IMR-90 (cell line): ENCODE results near the gene JPH4. TPM values are rescaled to one million over a fixed set of nuclear protein-coding genes. Genes with fewer than 3 reads are reported as not detected.
A peak's percentile ranks its signal among the peaks of the same experiment; 100 is the strongest.

ENCODE experiments used
- ATAC-seq: fragments of 200-7000 bp; cut with Tn5 transposase; 2 replicates; pipeline ENCODE4 v1.9.1; 2020; ENCODE audit warnings: low read depth, mild to moderate bottlenecking, moderate library complexity
- BruUV-seq: library from RNA; stranded (reverse); fragments of 400-500 nt; replicated peaks from 2 replicates; lab custom pipeline; 2021; lab: Mats Ljungman, UMichigan
- CTCF ChIA-PET: fragments of 300-600 bp; formaldehyde crosslinking; extraction: SDS; loops from one replicate; lab custom pipeline; 2021; ENCODE audit warnings: antibody characterized with exemption; lab: Yijun Ruan, JAX
- POLR2A ChIA-PET: fragments of 300-600 bp; sonication (Branson Sonifier 250); formaldehyde crosslinking; loops from one replicate; lab custom pipeline; 2022; ENCODE audit warnings: antibody characterized with exemption; ENCODE audit not compliant: unreplicated experiment; lab: Charles Lee
- DNase-seq: peaks from one replicate; pipeline ENCODE4 v3.0.0; 2013
- H2AFZ ChIP-seq: replicated peaks from 2 replicates; pipeline ENCODE3; 2013; ENCODE audit warnings: low read length, mild to moderate bottlenecking; ENCODE audit not compliant: poor library complexity
- H2AK5ac ChIP-seq: 2 replicates; pipeline ENCODE4 v1.6.1; 2013; ENCODE audit warnings: low read depth, low read length, inconsistent platforms
- H2AK9ac ChIP-seq: replicated peaks from 2 replicates; pipeline ENCODE3; 2013; ENCODE audit warnings: mild to moderate bottlenecking, low read depth, low read length, moderate library complexity; ENCODE audit not compliant: poor library complexity
- H2BK120ac ChIP-seq: 2 replicates; pipeline ENCODE4 v1.6.1; 2013; ENCODE audit warnings: low read depth, low read length, inconsistent platforms
- H2BK15ac ChIP-seq: 3 replicates; pipeline ENCODE4 v1.6.1; 2013; ENCODE audit warnings: low read depth, low read length, inconsistent platforms
- H2BK20ac ChIP-seq: 2 replicates; pipeline ENCODE4 v1.6.1; 2013; ENCODE audit warnings: low read depth, mild to moderate bottlenecking, inconsistent platforms, low read length, moderate library complexity
- H2BK5ac ChIP-seq: 2 replicates; pipeline ENCODE4 v1.6.1; 2013; ENCODE audit warnings: mild to moderate bottlenecking, low read depth, low read length, inconsistent platforms; ENCODE audit not compliant: poor library complexity, severe bottlenecking
- H3K14ac ChIP-seq: replicated peaks from 2 replicates; pipeline ENCODE4 v1.6.1; 2013; ENCODE audit warnings: low read depth, low read length, inconsistent platforms
- H3K18ac ChIP-seq: 2 replicates; pipeline ENCODE4 v1.6.1; 2013; ENCODE audit warnings: low read depth, low read length, control low read depth
- H3K23ac ChIP-seq: 2 replicates; pipeline ENCODE4 v1.6.1; 2013; ENCODE audit warnings: low read depth, low read length, inconsistent platforms
- H3K27ac ChIP-seq: 2 replicates; pipeline ENCODE4 v1.5.1; 2013; ENCODE audit warnings: mild to moderate bottlenecking, control low read depth, low read length; ENCODE audit not compliant: insufficient read depth
- H3K27me3 ChIP-seq: 2 replicates; pipeline ENCODE4 v1.6.1; 2013; ENCODE audit warnings: low read length; ENCODE audit not compliant: control insufficient read depth, insufficient read depth
- H3K36me3 ChIP-seq: 2 replicates; pipeline ENCODE4 v1.6.1; 2013; ENCODE audit warnings: low read length, mixed read lengths; ENCODE audit not compliant: control insufficient read depth, insufficient read depth
- H3K4ac ChIP-seq: 2 replicates; pipeline ENCODE4 v1.6.1; 2013; ENCODE audit warnings: low read depth, low read length, inconsistent platforms
- H3K4me1 ChIP-seq: 2 replicates; pipeline ENCODE4 v1.6.1; 2013; ENCODE audit warnings: low read length, mixed read lengths; ENCODE audit not compliant: control insufficient read depth, insufficient read depth
- H3K4me2 ChIP-seq: 2 replicates; pipeline ENCODE4 v1.6.1; 2013; ENCODE audit warnings: low read depth, mild to moderate bottlenecking, control low read depth, low read length, moderate library complexity
- H3K4me3 ChIP-seq: 2 replicates; pipeline ENCODE4 v1.5.1; 2013; ENCODE audit warnings: low read depth, mild to moderate bottlenecking, control low read depth, low read length, moderate library complexity; ENCODE audit not compliant: insufficient read depth
- H3K56ac ChIP-seq: 2 replicates; pipeline ENCODE4 v1.6.1; 2013; ENCODE audit warnings: low read length, inconsistent platforms; ENCODE audit not compliant: insufficient read depth; ENCODE audit errors: extremely low read depth
- H3K79me1 ChIP-seq, 2 experiments: 2 replicates each; pipeline ENCODE4 v1.6.1; 2013; ENCODE audit warnings: low read length in 2 of 2, inconsistent platforms in 1 of 2, low read depth in 1 of 2
- H3K9ac ChIP-seq: 2 replicates; pipeline ENCODE4 v1.6.1; 2013; ENCODE audit warnings: low read depth, low read length, control low read depth
- H3K9me1 ChIP-seq: 2 replicates; pipeline ENCODE4 v1.6.1; 2013; ENCODE audit warnings: low read length, inconsistent platforms; ENCODE audit not compliant: insufficient read depth
- H3K9me3 ChIP-seq: 2 replicates; pipeline ENCODE4 v1.6.1; 2013; ENCODE audit warnings: low read length; ENCODE audit not compliant: control insufficient read depth, insufficient read depth
- H4K20me1 ChIP-seq: 2 replicates; pipeline ENCODE4 v1.6.1; 2013; ENCODE audit warnings: low read length, inconsistent platforms; ENCODE audit not compliant: insufficient read depth
- H4K5ac ChIP-seq: 2 replicates; pipeline ENCODE4 v1.6.1; 2013; ENCODE audit warnings: mild to moderate bottlenecking, low read depth, low read length, control low read depth
- H4K8ac ChIP-seq, 2 experiments: 2 replicates each; pipeline ENCODE4 v1.6.1; 2013; ENCODE audit warnings: low read depth in 2 of 2, low read length in 2 of 2, control low read depth in 1 of 2, inconsistent platforms in 1 of 2
- H4K91ac ChIP-seq: 2 replicates; pipeline ENCODE4 v1.6.1; 2013; ENCODE audit warnings: low read depth, low read length, inconsistent platforms; ENCODE audit not compliant: insufficient read depth
- CEBPB ChIP-seq: IDR thresholded peaks from 2 replicates; pipeline ENCODE4 v1.6.1; 2012; ENCODE audit warnings: low read depth, low read length, improper control_type of control experiment
- CTCF ChIP-seq: conservative IDR thresholded peaks from 2 replicates; pipeline ENCODE4 v1.5.1; 2012; ENCODE audit warnings: mild to moderate bottlenecking, low read depth, low read length, improper control_type of control experiment
- FOS ChIP-seq: fragments of 150-350 bp; IDR thresholded peaks from 2 replicates; pipeline ENCODE4 v1.6.1; 2016; ENCODE audit warnings: low read depth, low read length
- MAZ ChIP-seq: IDR thresholded peaks from 2 replicates; pipeline ENCODE4 v1.6.1; 2012; ENCODE audit warnings: low read depth, mild to moderate bottlenecking, low read length, improper control_type of control experiment, moderate library complexity, borderline replicate concordance
- NFE2L2 ChIP-seq: fragments of 150-350 bp; IDR thresholded peaks from 2 replicates; pipeline ENCODE4 v1.6.1; 2016; ENCODE audit warnings: low read depth, mild to moderate bottlenecking, low read length
- POLR2A ChIP-seq: IDR thresholded peaks from 2 replicates; pipeline ENCODE4 v1.6.1; 2012; ENCODE audit warnings: mild to moderate bottlenecking, low read depth, low read length
- RAD21 ChIP-seq: IDR thresholded peaks from 2 replicates; pipeline ENCODE4 v1.6.1; 2012; ENCODE audit warnings: low read length, improper control_type of control experiment
- SMC3 ChIP-seq: fragments of 150-350 bp; IDR thresholded peaks from 2 replicates; pipeline ENCODE4 v1.6.1; 2016; ENCODE audit warnings: low read depth, mild to moderate bottlenecking, antibody characterized with exemption, low read length, moderate library complexity
- WGBS, 2 experiments: methylation state at CpG; one replicate each; pipeline versions ENCODE4 v1.1.5 to v1.1.7; 2013; ENCODE audit warnings: missing lambda C conversion rate in 2 of 2; ENCODE audit not compliant: insufficient read length in 1 of 2; ENCODE audit errors: extremely low coverage in 2 of 2; 5-methylcytosine and 5-hydroxymethylcytosine counted together
- dilution Hi-C: fragments of 300-500 bp; cut with HindIII; formaldehyde crosslinking; loops from one replicate; pipeline ENCODE4 v1.14.3; 2018; ENCODE audit warnings: low sequenced_read_pairs; ENCODE audit not compliant: unreplicated experiment
- in situ Hi-C: fragments of 300-500 bp; cut with MboI; formaldehyde crosslinking; loops from 3 replicates; pipeline ENCODE4 v1.14.3; 2019; ENCODE audit warnings: low sequenced_read_pairs, inconsistent platforms, mixed read lengths
- intact Hi-C: fragments of 100-400 bp; cut with micrococcal nuclease; formaldehyde crosslinking; loops from 2 replicates; pipeline ENCODE4 v1.10.0; 2022
- polyA plus RNA-seq, 3 experiments: library from polyadenylated mRNA; depleted of rRNA; stranded (reverse); fragments of >200 nt; gene quantifications; 2 replicates each; pipeline ENCODE4 v1.2.3, GENCODE V29; 2012; ENCODE audit warnings: low replicate concordance in 1 of 3
- total RNA-seq: library from RNA; depleted of rRNA; stranded (reverse); fragments of >200 nt; gene quantifications from 2 replicates; pipeline ENCODE4 v1.2.3, GENCODE V29; 2012

JPH4 gene
- total and polyA plus RNA-seq, 2 of the 4 experiments (the other 2 are of a cell fraction): not detected

DNA sequence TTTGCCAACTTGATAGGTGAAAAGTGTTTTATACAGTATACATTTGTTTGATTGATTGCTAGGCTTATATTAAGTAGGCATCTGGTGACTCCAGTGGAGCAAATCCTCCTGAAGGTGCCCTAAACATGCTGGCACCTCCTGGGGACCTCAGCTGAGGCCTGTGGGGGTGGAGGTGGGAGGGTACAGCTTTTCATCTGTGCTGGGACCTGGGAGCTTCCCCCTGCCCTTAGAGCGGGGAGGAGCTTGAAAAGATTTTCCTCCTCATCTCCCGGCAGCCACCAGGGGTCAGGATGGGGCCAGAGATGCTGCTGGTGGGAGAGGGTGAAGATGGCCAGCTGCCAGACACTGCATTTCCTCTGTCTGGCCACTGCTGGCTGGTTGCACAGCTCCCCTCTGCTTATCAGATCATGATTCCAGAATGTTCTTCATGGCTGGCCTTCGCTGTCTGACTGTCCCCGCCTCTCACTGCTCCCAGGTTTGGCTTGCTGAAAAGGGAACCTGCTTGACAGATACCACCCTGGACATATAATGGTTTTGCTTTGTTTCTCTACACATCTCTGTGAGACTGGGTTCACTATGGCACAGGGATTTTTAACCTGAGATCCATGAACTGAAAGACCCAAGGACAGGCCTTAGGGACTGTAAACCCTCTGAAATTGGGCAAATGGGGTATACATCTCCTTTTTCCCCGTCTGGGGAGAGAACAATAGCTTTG lies 10.5 kb upstream of the JPH4 start:
- in situ Hi-C loops: no loop called here
- POLR2A ChIA-PET: no interaction called here

More for the DNA sequence above, 10.5 kb upstream of the JPH4 start:
- H2AK5ac ChIP-seq: no peak overlapping the region
- BruUV-seq: no TSS peak
- no peak overlapping the region for H2BK15ac ChIP-seq
- H2AK9ac ChIP-seq: no peak overlapping the region
- CTCF ChIA-PET: interaction anchor here (0.6 to 1.3 kb wide), 12 partner anchors 8 to 361 kb away, joined by 3 to 10 read pairs (median 3); no protein-coding TSS in a partner anchor
- no peak overlapping the region for H3K4me3 ChIP-seq
- no peak overlapping the region for H3K56ac ChIP-seq
- no peak overlapping the region for H2BK120ac ChIP-seq
- peak overlapping the region; percentile 35 for H2AFZ ChIP-seq
- H3K79me1 ChIP-seq: no peaks in the 10 kb centered on the region
- no peaks in the 10 kb centered on the region for H3K9me1 ChIP-seq
- H3K4ac ChIP-seq: no peak overlapping the region
- H2BK5ac ChIP-seq: no peak overlapping the region
- H3K27me3 ChIP-seq: no peaks in the 10 kb centered on the region
- intact Hi-C loops (loop anchor here (1.0 to 2.0 kb wide), 3 partner anchors 44 to 340 kb away; no protein-coding TSS in a partner anchor), dilution Hi-C loops (no loop called here)
- H3K14ac ChIP-seq: no peak overlapping the region
- no peak overlapping the region for H4K5ac ChIP-seq
- H3K18ac ChIP-seq: no peak overlapping the region
- H2BK20ac ChIP-seq: no peak overlapping the region
- no peak overlapping the region for H4K91ac ChIP-seq
- 0% methylated on average over 2 of the region's 5 CpGs; no CpG with 5 or more reads in 1 of the 2 experiments for WGBS, 2 experiments
- H3K9ac ChIP-seq: no peak overlapping the region
- TF ChIP-seq POLR2A (no peak), MAZ (0 out of 2 replicates have a peak, but pooled peaks have one; percentile 23), CEBPB (no peak), NFE2L2 (no peak), SMC3 (peak; percentile 67), FOS (no peak), CTCF (peak; percentile 87), RAD21 (peak; percentile 78)
- ATAC-seq (peak; percentile 100), DNase-seq (peak; percentile 84)
- H3K23ac ChIP-seq: no peak overlapping the region
- H3K4me1 ChIP-seq: no peaks in the 10 kb centered on the region
- no peak overlapping the region for H3K27ac ChIP-seq
- H3K36me3 ChIP-seq: no peaks in the 10 kb centered on the region
- H4K20me1 ChIP-seq: no peaks in the 10 kb centered on the region
- no peak overlapping the region for H3K4me2 ChIP-seq
- H3K9me3 ChIP-seq: no peaks in the 10 kb centered on the region
- no peak overlapping the region for H4K8ac ChIP-seq
